Spleen (tissue), 11 donors: ENCODE results near the gene FAM53B. TPM values are rescaled to one million over a fixed set of nuclear protein-coding genes. Genes with fewer than 3 reads are reported as not detected.

Source experiments
- DNase-seq: peaks from one replicate; pipeline ENCODE4 v3.0.0-alpha.2; 2020
- H3K27ac ChIP-seq, 8 donors: fragments of 200-600 bp; sonication (generic) in 7 of 8; 1 replicate in 4 of 8; 2 replicates in 4 of 8; pipeline versions ENCODE4 v1.5.0 to v1.8.0; 2016 to 2021; ENCODE audit warnings: inconsistent platforms in 4 of 8, mild to moderate bottlenecking in 4 of 8, moderate library complexity in 1 of 8
- H3K27me3 ChIP-seq, 7 donors: fragments of 200-600 bp; sonication (generic) in 6 of 7; replicated peaks in 1 of 7; 1 replicate in 4 of 7; 2 replicates in 3 of 7; pipeline versions ENCODE4 v1.5.0 to v1.8.0; 2016 to 2021; ENCODE audit warnings: inconsistent platforms in 3 of 7, mild to moderate bottlenecking in 1 of 7
- H3K36me3 ChIP-seq, 6 donors: fragments of 200-600 bp; sonication (generic) in 5 of 6; 1 replicate in 4 of 6; 2 replicates in 2 of 6; pipeline versions ENCODE4 v1.5.0 to v1.8.0; 2016 to 2021; ENCODE audit warnings: inconsistent platforms in 2 of 6
- H3K4me1 ChIP-seq, 6 donors: fragments of 200-600 bp; sonication (generic) in 5 of 6; 1 replicate in 3 of 6; 2 replicates in 3 of 6; pipeline versions ENCODE4 v1.5.0 to v1.8.0; 2016 to 2021; ENCODE audit warnings: inconsistent platforms in 3 of 6
- H3K4me3 ChIP-seq, 8 donors: fragments of 200-600 bp; sonication (generic) in 7 of 8; 1 replicate in 4 of 8; 2 replicates in 4 of 8; pipeline versions ENCODE4 v1.5.0 to v1.8.0; 2016 to 2021; ENCODE audit warnings: inconsistent platforms in 4 of 8, mild to moderate bottlenecking in 4 of 8, moderate library complexity in 2 of 8
- H3K9me3 ChIP-seq, 8 donors: fragments of 200-600 bp; sonication (generic) in 7 of 8; 1 replicate in 4 of 8; 2 replicates in 4 of 8; pipeline versions ENCODE4 v1.5.0 to v1.8.0; 2016 to 2021; ENCODE audit warnings: inconsistent platforms in 4 of 8
- POLR2A ChIP-seq, 3 donors: fragments of 450-650 bp; IDR thresholded peaks; one replicate each; pipeline ENCODE4 v1.5.1; 2017; ENCODE audit warnings: antibody characterized with exemption in 3 of 3, mild to moderate bottlenecking in 1 of 3
- POLR2AphosphoS5 ChIP-seq, 3 donors: sonication (generic); formaldehyde crosslinking; IDR thresholded peaks; one replicate each; pipeline ENCODE4 v1.5.1; 2017; ENCODE audit warnings: antibody characterized with exemption in 3 of 3
- WGBS, 5 donors: extraction: QIAGEN DNeasy Blood & Tissue Kit in 3 of 5; methylation state at CpG; one replicate each; pipeline versions ENCODE4 v1.1.5 to v1.1.7; 2013 to 2018; 5-methylcytosine and 5-hydroxymethylcytosine counted together
- intact Hi-C: fragments of 100-400 bp; cut with DNase I; formaldehyde crosslinking; loops from one replicate; pipeline ENCODE4 v1.15.0; 2023; ENCODE audit warnings: low total_unique reads
- polyA plus RNA-seq, 3 donors: library from polyadenylated mRNA; stranded (reverse); fragments of 200-250 nt; gene quantifications; one replicate each; pipeline ENCODE4 v1.2.1, GENCODE V29; 2013
- total RNA-seq, 7 donors: library from RNA; depleted of rRNA in 3 of 7; stranded (reverse); fragments of >200 nt in 3 of 7; fragmentation: NEBNext Ultra II Directional in 4 of 7; extraction: Animal tissue kit (Norgen Biotek cat#: 25700) in 4 of 7; gene quantifications; one replicate each; pipeline versions ENCODE4 v1.1.0 to v1.2.1, GENCODE V29; 2016 to 2021
- TF ChIP-seq, protein P1 (sequence below), 11 experiments: fragments of 200-600 bp in 7 of 11; fragments of 450-650 bp in 4 of 11; sonication (generic) in 4 of 11; IDR thresholded peaks in 8 of 11; conservative IDR thresholded peaks in 3 of 11; 1 replicate in 7 of 11; 2 replicates in 4 of 11; pipeline versions ENCODE4 v1.4.0 to v1.8.0; 2016 to 2021; ENCODE audit warnings: antibody characterized with exemption in 11 of 11, inconsistent platforms in 4 of 11, mild to moderate bottlenecking in 1 of 11
- donor health status: healthy with polysubstance abuse.
- donor health status: DM: no; HTN: no; CAD: no; lungs with moderate emphysema.
- donor health status: DM: no; HTN: no; CAD: no.
- donor health status: Bipolar disorder and iron deficiency.
- donor health status: healthy.
- donor health status: DM: no; HTN: no; CAD: no.
- donor health status: DM: yes; HTN: yes; CAD: no.

Gene FAM53B
- total and polyA plus RNA-seq, 10 donors, result 13.3 to 94.0 (median 56.2) TPM

DNA sequence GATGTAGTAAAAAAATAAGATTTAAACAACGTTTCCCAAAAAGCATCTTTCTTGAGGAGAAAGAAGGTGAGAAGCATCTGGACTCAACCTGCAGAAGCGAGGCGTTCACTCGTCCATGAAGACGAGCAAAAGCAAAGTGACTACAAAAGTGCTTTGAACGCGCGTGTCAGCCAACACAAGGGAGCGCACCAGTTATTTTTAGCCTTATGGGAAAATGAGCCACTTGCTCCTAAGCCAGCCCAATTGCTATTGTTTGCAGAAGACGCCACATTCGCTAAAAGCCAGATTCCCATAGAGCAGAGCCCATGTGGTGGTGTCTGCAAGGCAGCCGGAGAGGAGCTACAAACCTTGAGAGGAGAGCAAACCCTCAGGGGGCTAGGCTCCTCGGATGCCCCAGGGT is 122.5 kb downstream of the FAM53B start:
- 73 to 86% (median 82%) methylated on average over 13 of the region's 13 CpGs for WGBS, 5 donors
- intact Hi-C loops, result no loop called here
- H3K4me3 ChIP-seq, result no peak overlapping the region
- DNase-seq, result no peak
- TF ChIP-seq POLR2A (IDR thresholded peaks at IDR 0.05) (no peak), POLR2AphosphoS5 (IDR thresholded peaks at IDR 0.05) (no peak)
- TF ChIP-seq, protein P1, sequence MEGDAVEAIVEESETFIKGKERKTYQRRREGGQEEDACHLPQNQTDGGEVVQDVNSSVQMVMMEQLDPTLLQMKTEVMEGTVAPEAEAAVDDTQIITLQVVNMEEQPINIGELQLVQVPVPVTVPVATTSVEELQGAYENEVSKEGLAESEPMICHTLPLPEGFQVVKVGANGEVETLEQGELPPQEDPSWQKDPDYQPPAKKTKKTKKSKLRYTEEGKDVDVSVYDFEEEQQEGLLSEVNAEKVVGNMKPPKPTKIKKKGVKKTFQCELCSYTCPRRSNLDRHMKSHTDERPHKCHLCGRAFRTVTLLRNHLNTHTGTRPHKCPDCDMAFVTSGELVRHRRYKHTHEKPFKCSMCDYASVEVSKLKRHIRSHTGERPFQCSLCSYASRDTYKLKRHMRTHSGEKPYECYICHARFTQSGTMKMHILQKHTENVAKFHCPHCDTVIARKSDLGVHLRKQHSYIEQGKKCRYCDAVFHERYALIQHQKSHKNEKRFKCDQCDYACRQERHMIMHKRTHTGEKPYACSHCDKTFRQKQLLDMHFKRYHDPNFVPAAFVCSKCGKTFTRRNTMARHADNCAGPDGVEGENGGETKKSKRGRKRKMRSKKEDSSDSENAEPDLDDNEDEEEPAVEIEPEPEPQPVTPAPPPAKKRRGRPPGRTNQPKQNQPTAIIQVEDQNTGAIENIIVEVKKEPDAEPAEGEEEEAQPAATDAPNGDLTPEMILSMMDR (IDR thresholded peaks at IDR 0.05 in 8 of 11, conservative IDR thresholded peaks at IDR 0.05 in 3 of 11), result no peak
- peaks cover 38 to 100% (median 94%) of the 10 kb centered on the region in 6 donors for H3K4me1 ChIP-seq
- H3K27me3 ChIP-seq, result no peaks in the 10 kb centered on the region
- peak overlapping the region in 7 of 8 donors; percentile 3 to 88 (median 77) for H3K27ac ChIP-seq
- peaks cover 0 to 92% (median 21%) of the 10 kb centered on the region in 6 donors for H3K36me3 ChIP-seq
- H3K9me3 ChIP-seq, result no peaks in the 10 kb centered on the region

DNA sequence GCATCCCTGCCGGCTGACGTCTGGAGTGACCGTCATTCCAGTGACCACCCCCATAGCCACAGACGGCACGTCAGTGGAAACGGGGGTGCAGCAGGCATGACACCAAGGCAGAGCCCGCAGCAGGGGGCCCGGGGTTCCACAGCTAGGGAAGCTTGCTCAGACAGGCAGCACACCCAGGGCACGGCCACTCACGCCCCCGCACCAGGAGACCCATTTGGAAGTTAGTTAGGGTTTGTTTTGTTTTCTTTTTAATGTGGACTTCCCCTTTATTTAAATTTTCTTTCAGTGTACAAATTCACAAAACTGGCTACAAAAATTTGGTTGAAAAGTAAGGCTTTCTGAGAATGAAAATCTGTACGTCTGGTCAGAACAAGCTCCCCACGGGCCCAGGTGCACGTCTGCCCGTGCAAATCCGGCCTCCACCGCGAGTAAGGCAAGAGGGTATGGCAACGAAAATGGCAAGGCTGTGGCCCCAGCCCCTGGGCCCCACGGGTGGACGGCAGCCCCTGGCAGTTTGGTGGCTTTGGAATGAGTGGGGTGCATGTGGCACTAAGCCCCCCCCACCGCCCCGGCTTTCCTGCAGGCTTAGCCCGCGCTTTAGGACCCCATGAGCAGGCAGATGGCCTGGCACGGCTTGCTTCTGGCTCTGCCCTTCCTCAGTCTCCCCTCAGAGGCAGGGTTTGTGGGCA is 124.2 kb downstream of the FAM53B start:
- intact Hi-C loops, result loop anchor here (10.0 kb wide), 1 partner anchor 75 kb away; no protein-coding TSS in a partner anchor
- H3K4me1 ChIP-seq, result peaks cover 36 to 100% (median 87%) of the 10 kb centered on the region in 6 donors
- WGBS, 5 donors, result 60 to 64% (median 62%) methylated on average over 24 to 26 of the region's 26 CpGs
- no peaks in the 10 kb centered on the region for H3K27me3 ChIP-seq
- H3K27ac ChIP-seq, result peak overlapping the region; percentile 56 to 88 (median 73)
- H3K36me3 ChIP-seq, result peaks cover 0 to 90% (median 22%) of the 10 kb centered on the region in 6 donors
- no peaks in the 10 kb centered on the region for H3K9me3 ChIP-seq
- TF ChIP-seq, protein P1 (IDR thresholded peaks at IDR 0.05 in 8 of 11, conservative IDR thresholded peaks at IDR 0.05 in 3 of 11), result no peak
- peak in 1 of 3 donors; percentile 60 for TF ChIP-seq POLR2AphosphoS5 (IDR thresholded peaks at IDR 0.05)
- no peak for TF ChIP-seq POLR2A (IDR thresholded peaks at IDR 0.05)
- DNase-seq, result no peak
- H3K4me3 ChIP-seq, result peak overlapping the region in 1 of 8 donors; percentile 50

DNA sequence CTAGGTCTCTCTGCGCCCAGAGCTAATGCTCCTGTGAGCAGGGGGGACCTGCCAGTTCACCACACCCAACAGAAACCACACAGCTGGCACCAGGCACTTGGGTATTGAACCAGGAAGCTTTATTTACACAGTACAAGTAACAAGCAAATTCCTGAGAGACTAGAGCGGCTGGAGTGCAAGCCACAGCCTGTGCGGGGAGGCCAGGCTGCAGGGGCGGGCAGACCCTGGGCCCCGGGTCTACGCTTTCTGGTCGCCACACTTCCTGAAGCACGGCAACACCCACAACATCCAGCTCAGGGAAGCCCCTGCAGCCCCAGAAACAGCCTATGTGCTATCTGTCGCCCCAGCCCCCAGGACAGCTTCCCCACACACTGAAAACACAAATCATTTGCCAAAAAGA is 125.0 kb downstream of the FAM53B start:
- peak overlapping the region; percentile 56 to 88 (median 73) for H3K27ac ChIP-seq
- H3K4me3 ChIP-seq, result peak overlapping the region in 1 of 8 donors; percentile 50
- intact Hi-C loops, result loop anchor here (10.0 kb wide), 1 partner anchor 74 kb away; no protein-coding TSS in a partner anchor
- H3K4me1 ChIP-seq, result peaks cover 38 to 100% (median 85%) of the 10 kb centered on the region in 6 donors
- H3K9me3 ChIP-seq, result no peaks in the 10 kb centered on the region
- no peaks in the 10 kb centered on the region for H3K27me3 ChIP-seq
- WGBS, 5 donors, result 20 to 54% (median 34%) methylated on average over 7 to 9 of the region's 9 CpGs
- no peak for DNase-seq
- H3K36me3 ChIP-seq, result peaks cover 0 to 86% (median 22%) of the 10 kb centered on the region in 6 donors
- TF ChIP-seq POLR2A (IDR thresholded peaks at IDR 0.05), result no peak
- peak; percentile 53 to 78 (median 64) for TF ChIP-seq POLR2AphosphoS5 (IDR thresholded peaks at IDR 0.05)

DNA sequence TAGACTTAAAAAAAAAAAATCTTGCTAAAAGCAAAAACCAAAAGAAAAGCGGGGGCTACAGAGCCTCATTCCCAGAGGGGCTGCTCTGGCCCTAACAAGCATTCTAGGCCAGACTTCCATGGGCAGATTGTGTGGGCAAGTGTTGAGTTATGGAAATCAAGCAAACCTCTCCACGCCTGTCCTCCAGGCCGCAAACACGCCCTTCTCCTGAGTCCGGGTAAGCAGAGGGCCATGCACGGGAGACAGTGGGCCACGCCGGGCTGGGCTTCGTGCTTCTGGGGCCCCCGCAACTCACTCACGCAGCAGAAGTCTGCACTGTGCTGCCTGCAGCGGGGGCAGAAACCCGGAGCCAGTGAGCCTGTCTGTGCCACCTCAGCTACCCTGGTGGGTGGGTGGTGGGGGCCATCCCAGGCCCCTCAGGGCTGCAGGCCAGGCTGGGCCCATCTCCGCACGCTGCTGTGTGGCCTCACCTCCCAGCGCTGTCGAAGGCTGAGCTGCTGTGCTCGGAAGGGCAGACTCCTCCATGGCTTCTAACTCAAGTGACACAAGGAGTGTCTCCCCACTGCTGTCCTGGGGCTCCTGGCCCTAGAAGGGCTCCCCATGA is 125.6 kb downstream of the FAM53B start:
- 84 to 90% (median 89%) methylated on average over 12 to 18 of the region's 18 CpGs for WGBS, 5 donors
- TF ChIP-seq, protein P1 (IDR thresholded peaks at IDR 0.05 in 8 of 11, conservative IDR thresholded peaks at IDR 0.05 in 3 of 11), result no peak
- TF ChIP-seq POLR2AphosphoS5 (IDR thresholded peaks at IDR 0.05) (no peak), POLR2A (IDR thresholded peaks at IDR 0.05) (no peak)

More for the DNA sequence above, 125.6 kb downstream of the FAM53B start:
- Histone ChIP-seq H3K36me3 (peaks cover 0 to 80% (median 22%) of the 10 kb centered on the region in 6 donors), H3K4me1 (peaks cover 44 to 100% (median 87%) of the 10 kb centered on the region in 6 donors), H3K27ac (peak overlapping the region; percentile 56 to 88 (median 73)), H3K27me3 (no peaks in the 10 kb centered on the region), H3K9me3 (no peaks in the 10 kb centered on the region), H3K4me3 (peak overlapping the region in 1 of 8 donors; percentile 50)
- intact Hi-C loops, result loop anchor here (10.0 kb wide), 1 partner anchor 74 kb away; no protein-coding TSS in a partner anchor
- no peak for DNase-seq
